K562 (cell line): ENCODE data around the gene FUT6. TPM values are rescaled to one million over a fixed set of nuclear protein-coding genes. Genes with fewer than 3 reads are reported as not detected.

Source experiments
- ADNP ChIP-seq: fragments of 200-800 bp; sonication (Bioruptor generic); IDR thresholded peaks from 2 replicates; pipeline ENCODE4 v1.6.1; 2016; ENCODE audit warnings: missing genetic modification characterization, missing compliant biosample characterization
- CCAR2 ChIP-seq: fragments of 200-400 bp; formaldehyde crosslinking; IDR thresholded peaks from 2 replicates; pipeline ENCODE4 v1.6.1; 2017; ENCODE audit warnings: mild to moderate bottlenecking, low read depth, low read length
- CHD1 ChIP-seq: fragments of 200-600 bp; sonication (generic); IDR thresholded peaks from one replicate; pipeline ENCODE4 v1.6.1; 2012; ENCODE audit warnings: mild to moderate bottlenecking, moderate library complexity, low read length, inconsistent platforms
- CREBBP ChIP-seq: IDR thresholded peaks from one replicate; pipeline ENCODE4 v1.6.1; 2012; ENCODE audit warnings: low read depth, mild to moderate bottlenecking, control low read depth, inconsistent platforms, low read length
- CTBP1 ChIP-seq: fragments of 450-650 bp; IDR thresholded peaks from 2 replicates; pipeline ENCODE4 v1.6.1; 2016; ENCODE audit warnings: borderline replicate concordance
- EP300 ChIP-seq: IDR thresholded peaks from 2 replicates; pipeline ENCODE4 v1.6.1; 2012; ENCODE audit warnings: low read length, improper control_type of control experiment
- FUS ChIP-seq: fragments of 200-400 bp; formaldehyde crosslinking; optimal IDR thresholded peaks from 2 replicates; pipeline ENCODE3; 2017; ENCODE audit warnings: low read depth, low read length
- HDAC1 ChIP-seq, 2 experiments: fragments of 450-650 bp; IDR thresholded peaks; 2 replicates each; pipeline ENCODE4 v1.6.1; 2016 to 2017; ENCODE audit warnings: inconsistent platforms in 1 of 2, mild to moderate bottlenecking in 1 of 2, moderate library complexity in 1 of 2
- KAT2B ChIP-seq: IDR thresholded peaks from one replicate; pipeline ENCODE4 v1.6.1; 2012; ENCODE audit warnings: low read depth, mild to moderate bottlenecking, control low read depth, inconsistent platforms, low read length, moderate library complexity
- MECOM ChIP-seq: fragments of 250-450 bp; sonication (Bioruptor Pico); IDR thresholded peaks from 2 replicates; pipeline ENCODE4 v1.8.0; 2022; ENCODE audit warnings: inconsistent platforms
- MED1 ChIP-seq: sonication (generic); formaldehyde crosslinking; IDR thresholded peaks from 2 replicates; pipeline ENCODE4 v1.8.1; 2023; ENCODE audit warnings: missing genetic modification reagents, borderline replicate concordance
- NCOA1 ChIP-seq: fragments of 450-650 bp; IDR thresholded peaks from 2 replicates; pipeline ENCODE4 v1.6.1; 2016; ENCODE audit warnings: low read depth
- RBM14 ChIP-seq: fragments of 200-400 bp; formaldehyde crosslinking; IDR thresholded peaks from 2 replicates; pipeline ENCODE4 v1.6.1; 2018; ENCODE audit warnings: low read depth, mild to moderate bottlenecking, low read length, moderate library complexity, borderline replicate concordance; ENCODE audit not compliant: insufficient read depth
- RNF219 ChIP-seq: fragments of 250-450 bp; sonication (Bioruptor Pico); IDR thresholded peaks from 2 replicates; pipeline ENCODE4 v1.5.0; 2022; ENCODE audit warnings: mild to moderate bottlenecking
- ZKSCAN8 ChIP-seq: fragments of 200-800 bp; sonication (Bioruptor generic); IDR thresholded peaks from 2 replicates; pipeline ENCODE4 v1.6.1; 2016; ENCODE audit warnings: missing genetic modification characterization, missing compliant biosample characterization
- ZNF12 ChIP-seq: sonication (generic); formaldehyde crosslinking; IDR thresholded peaks from 2 replicates; pipeline ENCODE4 v1.4.0; 2020; ENCODE audit warnings: mild to moderate bottlenecking, missing genetic modification reagents
- ZNF609 ChIP-seq: sonication (generic); formaldehyde crosslinking; IDR thresholded peaks from 2 replicates; pipeline ENCODE4 v1.8.1; 2023; ENCODE audit warnings: missing genetic modification reagents, mild to moderate bottlenecking, borderline replicate concordance
- polyA plus RNA-seq, 8 experiments: library from polyadenylated mRNA; depleted of rRNA in 4 of 8; stranded (reverse) in 5 of 8; unstranded in 3 of 8; fragments of >200 nt; fragmentation: Nextera tagmentation in 2 of 8; fragmentation: Illumina TruSeq in 1 of 8; extraction: Ambion mirVana in 2 of 8; extraction: Trizol in 1 of 8; gene quantifications; 2 replicates each; pipeline versions ENCODE4 v1.2.1 to v1.2.3, GENCODE V29; 2011 to 2014; ENCODE audit warnings: inconsistent platforms in 1 of 8, missing spikeins in 1 of 8
- total RNA-seq, 7 experiments: library from RNA; depleted of rRNA in 6 of 7; stranded (reverse); fragments of >200 nt in 6 of 7; fragmentation: Illumina TruSeq in 2 of 7; extraction: Trizol in 2 of 7; gene quantifications; 2 replicates each; pipeline versions ENCODE4 v1.2.1 to v1.2.3, GENCODE V29; 2011 to 2021; ENCODE audit warnings: low replicate concordance in 1 of 7
- TF ChIP-seq, protein P1 (sequence below): fragments of 450-650 bp; IDR thresholded peaks from 2 replicates; pipeline ENCODE4 v1.6.1; 2016; ENCODE audit warnings: borderline replicate concordance
- TF ChIP-seq, protein P2 (sequence below): sonication (generic); formaldehyde crosslinking; IDR thresholded peaks from 2 replicates; pipeline ENCODE4 v1.8.1; 2022; ENCODE audit warnings: missing genetic modification reagents

Gene FUT6
- total and polyA plus RNA-seq, 9 of the 15 experiments (the other 6 are each of a cell fraction or from before 2014, with no cell fraction given): 0.04 TPM; not detected in 8

GRCh38 chr19:5850743-5851293, 11.3 kb upstream of the FUT6 start (continued):
- TF ChIP-seq ZNF609: no peak
- TF ChIP-seq MED1 (CRISPR knock-in tag): no peak
- no peak for TF ChIP-seq ZKSCAN8 (CRISPR knock-in tag)
- TF ChIP-seq NCOA1: no peak
- no peak for TF ChIP-seq CCAR2
- no peak for TF ChIP-seq KAT2B
- TF ChIP-seq, protein P1, sequence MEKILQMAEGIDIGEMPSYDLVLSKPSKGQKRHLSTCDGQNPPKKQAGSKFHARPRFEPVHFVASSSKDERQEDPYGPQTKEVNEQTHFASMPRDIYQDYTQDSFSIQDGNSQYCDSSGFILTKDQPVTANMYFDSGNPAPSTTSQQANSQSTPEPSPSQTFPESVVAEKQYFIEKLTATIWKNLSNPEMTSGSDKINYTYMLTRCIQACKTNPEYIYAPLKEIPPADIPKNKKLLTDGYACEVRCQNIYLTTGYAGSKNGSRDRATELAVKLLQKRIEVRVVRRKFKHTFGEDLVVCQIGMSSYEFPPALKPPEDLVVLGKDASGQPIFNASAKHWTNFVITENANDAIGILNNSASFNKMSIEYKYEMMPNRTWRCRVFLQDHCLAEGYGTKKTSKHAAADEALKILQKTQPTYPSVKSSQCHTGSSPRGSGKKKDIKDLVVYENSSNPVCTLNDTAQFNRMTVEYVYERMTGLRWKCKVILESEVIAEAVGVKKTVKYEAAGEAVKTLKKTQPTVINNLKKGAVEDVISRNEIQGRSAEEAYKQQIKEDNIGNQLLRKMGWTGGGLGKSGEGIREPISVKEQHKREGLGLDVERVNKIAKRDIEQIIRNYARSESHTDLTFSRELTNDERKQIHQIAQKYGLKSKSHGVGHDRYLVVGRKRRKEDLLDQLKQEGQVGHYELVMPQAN: no peak
- no peak for TF ChIP-seq CHD1
- TF ChIP-seq RBM14: no peak
- no peak for TF ChIP-seq ZNF12 (CRISPR knock-in tag)
- no peak for TF ChIP-seq EP300
- TF ChIP-seq MECOM (CRISPR knock-in tag): no peak
- no peak for TF ChIP-seq HDAC1 (IDR thresholded peaks at IDR 0.05)
- TF ChIP-seq ADNP (tag): no peak
- TF ChIP-seq CREBBP: no peak
- TF ChIP-seq, protein P2, sequence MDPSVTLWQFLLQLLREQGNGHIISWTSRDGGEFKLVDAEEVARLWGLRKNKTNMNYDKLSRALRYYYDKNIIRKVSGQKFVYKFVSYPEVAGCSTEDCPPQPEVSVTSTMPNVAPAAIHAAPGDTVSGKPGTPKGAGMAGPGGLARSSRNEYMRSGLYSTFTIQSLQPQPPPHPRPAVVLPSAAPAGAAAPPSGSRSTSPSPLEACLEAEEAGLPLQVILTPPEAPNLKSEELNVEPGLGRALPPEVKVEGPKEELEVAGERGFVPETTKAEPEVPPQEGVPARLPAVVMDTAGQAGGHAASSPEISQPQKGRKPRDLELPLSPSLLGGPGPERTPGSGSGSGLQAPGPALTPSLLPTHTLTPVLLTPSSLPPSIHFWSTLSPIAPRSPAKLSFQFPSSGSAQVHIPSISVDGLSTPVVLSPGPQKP (CRISPR knock-in tag): no peak
- no peak for TF ChIP-seq FUS
- no peak for TF ChIP-seq CTBP1
- no peak for TF ChIP-seq RNF219
